Omental fat pad (tissue), 4 donors: ENCODE results near the gene PCDHGA4. TPM values are rescaled to one million over a fixed set of nuclear protein-coding genes. Genes with fewer than 3 reads are reported as not detected.
"Not testable (repeated sequence)": the region's sequence is repeated elsewhere in the genome, so short reads cannot be mapped to it uniquely, and the experiment has no call there.

Source experiments
- ATAC-seq: fragments of 150-250 bp; one replicate; pipeline ENCODE4 v1.9.1; 2016; ENCODE audit warnings: mild to moderate bottlenecking, moderate library complexity; ENCODE audit not compliant: low FRiP score
- DNase-seq: peaks from one replicate; pipeline ENCODE4 v3.0.0-alpha.2; 2019; ENCODE audit warnings: low spot score
- CTCF ChIP-seq, 3 donors: fragments of 450-650 bp; IDR thresholded peaks; one replicate each; pipeline ENCODE4 v1.5.1; 2016 to 2017; ENCODE audit warnings: antibody characterized with exemption in 3 of 3, mild to moderate bottlenecking in 3 of 3, moderate library complexity in 2 of 3
- total RNA-seq, 4 donors: library from RNA; depleted of rRNA; stranded (reverse); fragments of >200 nt; gene quantifications; one replicate each; pipeline ENCODE4 v1.1.0, GENCODE V29; 2016

PCDHGA4 gene
- total RNA-seq, 4 donors from 2014 or later, result 2.6 to 9.0 (median 3.9) TPM

DNA sequence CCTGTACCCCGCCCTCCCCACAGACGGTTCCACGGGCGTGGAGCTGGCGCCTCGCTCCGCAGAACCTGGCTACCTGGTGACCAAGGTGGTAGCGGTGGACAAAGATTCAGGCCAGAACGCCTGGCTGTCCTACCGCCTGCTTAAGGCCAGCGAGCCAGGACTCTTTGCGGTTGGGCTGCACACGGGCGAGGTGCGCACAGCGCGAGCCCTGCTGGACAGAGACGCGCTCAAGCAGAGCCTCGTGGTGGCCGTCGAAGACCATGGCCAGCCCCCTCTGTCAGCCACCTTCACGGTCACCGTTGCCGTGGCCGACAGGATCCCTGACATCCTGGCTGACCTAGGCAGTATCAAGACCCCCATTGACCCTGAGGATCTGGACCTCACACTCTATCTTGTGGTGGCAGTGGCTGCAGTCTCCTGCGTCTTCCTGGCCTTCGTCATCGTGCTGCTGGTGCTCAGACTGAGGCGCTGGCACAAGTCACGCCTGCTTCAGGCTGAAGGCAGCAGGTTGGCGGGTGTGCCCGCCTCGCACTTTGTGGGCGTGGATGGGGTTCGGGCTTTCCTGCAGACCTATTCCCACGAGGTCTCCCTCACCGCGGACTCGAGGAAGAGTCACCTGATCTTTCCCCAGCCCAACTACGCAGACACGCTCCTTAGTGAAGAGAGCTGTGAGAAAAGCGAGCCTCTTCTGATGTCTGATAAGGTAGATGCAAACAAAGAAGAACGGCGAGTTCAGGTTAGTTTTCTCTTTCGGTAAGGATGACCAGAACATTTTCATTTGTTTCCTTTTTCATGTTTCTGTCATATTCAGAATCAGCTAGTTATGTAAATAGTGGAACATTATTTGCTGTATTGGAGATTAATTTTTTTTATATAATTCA lies 11.4 kb downstream of the PCDHGA4 start:
- DNase-seq, result no peak
- TF ChIP-seq CTCF (IDR thresholded peaks at IDR 0.05), result no peak
- no peak for ATAC-seq

GRCh38 chr5:141369994-141370848 lies 15.4 kb downstream of the PCDHGA4 start, which contains the start of gene PCDHGB3:
Gene PCDHGB3, plus strand, starts transcription at chr5:141370242. Its CDS starts 153 bp downstream, at chr5:141370395.
- no peak for TF ChIP-seq CTCF (IDR thresholded peaks at IDR 0.05)
- no peak for DNase-seq
- no peak for ATAC-seq

GRCh38 chr5:141371572-141372475 lies 17.0 kb downstream of the PCDHGA4 start:
- no peak for TF ChIP-seq CTCF (IDR thresholded peaks at IDR 0.05)
- ATAC-seq (no peak), DNase-seq (no peak)

- ATAC-seq, result no peak
- TF ChIP-seq CTCF (IDR thresholded peaks at IDR 0.05), result no peak
- no peak for DNase-seq
These were observed 19.0 kb downstream of the PCDHGA4 start, which contains the start of gene PCDHGA6 for GRCh38 chr5:141373673-141374317. Gene PCDHGA6, plus strand, starts transcription at chr5:141373891. Its CDS starts 193 bp downstream, at chr5:141374084.

- DNase-seq (no peak), ATAC-seq (no peak)
- TF ChIP-seq CTCF (IDR thresholded peaks at IDR 0.05), result no peak
These were observed 19.8 kb downstream of the PCDHGA4 start for GRCh38 chr5:141374627-141375026.

DNA sequence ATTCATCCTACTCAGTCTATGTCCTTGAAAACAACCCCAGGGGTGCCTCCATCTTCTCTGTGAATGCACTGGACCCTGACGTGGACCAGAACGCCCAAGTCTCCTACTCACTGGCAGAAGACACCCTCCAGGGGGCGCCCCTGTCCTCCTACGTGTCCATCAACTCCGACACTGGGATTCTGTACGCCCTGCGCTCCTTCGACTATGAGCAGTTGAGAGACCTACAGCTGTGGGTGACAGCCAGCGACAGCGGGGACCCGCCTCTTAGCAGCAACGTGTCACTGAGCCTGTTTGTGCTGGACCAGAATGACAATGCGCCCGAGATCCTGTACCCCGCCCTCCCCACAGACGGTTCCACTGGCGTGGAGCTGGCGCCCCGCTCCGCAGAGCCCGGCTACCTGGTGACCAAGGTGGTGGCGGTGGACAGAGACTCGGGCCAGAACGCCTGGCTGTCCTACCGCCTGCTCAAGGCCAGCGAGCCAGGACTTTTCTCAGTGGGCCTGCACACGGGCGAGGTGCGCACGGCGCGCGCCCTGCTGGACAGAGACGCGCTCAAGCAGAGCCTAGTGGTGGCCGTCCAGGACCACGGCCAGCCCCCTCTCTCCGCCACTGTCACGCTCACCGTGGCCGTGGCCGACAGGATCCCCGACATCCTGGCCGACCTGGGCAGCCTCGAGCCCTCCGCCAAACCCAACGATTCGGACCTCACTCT lies 20.8 kb downstream of the PCDHGA4 start:
- DNase-seq, ATAC-seq: not testable (repeated sequence)
